KBM-7 (cell line): ENCODE results near the gene FHIT.
A peak's percentile ranks its signal among the peaks of the same experiment; 100 is the strongest.

Experiments
- DNase-seq: peaks from one replicate; pipeline ENCODE4 v3.0.0-alpha.2; 2015
- in situ Hi-C: fragments of 300-500 bp; cut with MboI; formaldehyde crosslinking; loops from 2 replicates; pipeline ENCODE4 v1.14.3; 2020; ENCODE audit warnings: low sequenced_read_pairs, low pct_unique_long_range_greater_than_20kb, mixed read lengths

Gene FHIT

DNA sequence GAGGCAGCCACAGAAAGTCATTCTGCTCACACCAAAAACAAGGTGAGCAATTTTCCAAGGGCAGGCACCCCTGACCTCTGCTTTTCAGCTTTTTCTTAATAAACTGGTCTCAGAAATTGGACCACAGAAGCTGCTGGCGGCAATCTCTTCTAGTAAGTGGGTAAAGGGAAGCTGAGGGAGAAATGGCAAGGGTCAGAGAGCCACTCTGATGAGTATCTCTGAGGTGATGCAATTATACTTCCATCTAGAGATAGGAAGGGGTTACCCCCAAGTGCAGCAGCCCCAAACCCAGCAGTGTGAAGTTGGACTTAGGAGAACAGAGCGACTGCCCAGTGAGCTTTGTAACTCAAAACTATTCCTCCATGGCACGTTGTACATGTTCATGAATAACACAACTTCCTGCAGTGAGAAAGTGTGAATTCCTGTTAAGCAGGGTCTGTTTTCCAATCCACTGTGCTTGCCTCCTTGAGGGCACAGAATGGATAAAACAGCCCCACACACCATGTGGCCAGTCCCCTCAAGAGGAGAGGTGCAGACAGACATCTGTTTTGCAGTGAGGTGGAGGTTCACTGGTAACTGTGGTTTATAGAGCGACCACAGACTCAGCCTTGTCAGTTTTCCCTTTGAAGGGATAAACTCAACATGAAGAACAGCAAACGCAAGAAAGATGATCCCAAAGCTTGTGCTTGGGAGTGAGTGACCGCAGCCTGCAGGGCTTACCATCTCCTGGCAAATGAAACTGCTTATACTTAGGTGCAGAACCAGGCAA, 1518.0 kb downstream of the FHIT start:
- no peak for DNase-seq
- in situ Hi-C loops: no loop called here

GRCh38 chr3:59731943-59732342, 1519.3 kb downstream of the FHIT start:
- in situ Hi-C loops: no loop called here
- no peak for DNase-seq

DNA sequence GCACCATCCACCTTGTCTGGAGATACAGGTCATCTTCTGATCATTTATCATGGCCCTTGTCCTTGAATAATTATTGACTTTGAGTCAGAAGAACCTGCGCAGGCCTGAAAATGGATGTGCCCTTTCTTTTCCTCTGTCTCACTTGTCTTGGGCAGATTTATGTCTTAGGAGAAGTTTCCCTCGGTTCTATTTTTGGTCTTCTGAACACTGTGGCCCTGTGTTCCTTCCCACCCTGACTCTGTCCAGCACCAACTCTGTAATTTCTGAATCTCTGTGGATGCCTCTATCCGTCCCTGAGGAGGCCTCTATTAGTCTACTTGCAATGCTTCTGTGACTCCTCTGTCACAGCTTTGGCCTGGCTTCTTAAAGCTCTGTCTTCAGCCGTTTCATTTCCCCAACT, 1520.7 kb downstream of the FHIT start:
- in situ Hi-C loops: no loop called here
- DNase-seq: no peak

GRCh38 chr3:59728587-59728908, 1522.7 kb downstream of the FHIT start:
- no peak for DNase-seq
- in situ Hi-C loops: no loop called here

DNA sequence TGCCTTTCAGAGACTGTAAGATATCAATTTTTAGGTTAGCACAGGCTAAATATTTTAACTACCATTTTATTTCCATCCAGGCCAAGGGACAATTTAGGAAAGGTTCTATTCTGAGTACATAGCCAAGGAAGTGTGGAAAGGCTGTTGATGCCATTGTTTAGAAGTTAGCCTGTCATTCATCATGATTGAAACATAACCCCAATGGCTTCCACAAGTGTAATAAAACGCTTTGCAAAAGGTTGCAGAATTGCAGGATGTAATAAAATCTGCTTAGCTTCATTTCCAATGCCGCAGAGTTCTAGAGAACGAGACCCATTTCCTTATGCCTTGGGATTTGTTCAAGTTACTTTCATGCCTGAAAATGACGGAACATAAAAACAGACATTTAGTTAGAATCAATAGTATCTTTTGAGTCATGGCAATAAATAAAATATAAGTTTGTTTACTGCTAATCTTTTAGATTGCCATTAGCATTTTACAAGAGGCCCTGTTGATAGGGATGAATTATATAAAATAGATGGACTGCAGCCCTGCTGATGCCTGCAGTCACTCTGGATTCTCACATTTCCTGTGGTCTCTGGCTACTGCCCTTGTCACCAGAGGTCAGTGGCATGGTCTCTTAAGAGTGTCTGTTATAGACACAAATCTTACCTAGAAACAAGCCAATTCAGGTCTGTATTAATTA, 1523.2 kb downstream of the FHIT start:
- in situ Hi-C loops: no loop called here

GRCh38 chr3:59726279-59726678, 1525.0 kb downstream of the FHIT start:
- in situ Hi-C loops: no loop called here
- no peak for DNase-seq

More for the DNA sequence above, 1523.2 kb downstream of the FHIT start:
- no peak for DNase-seq

- in situ Hi-C loops: no loop called here
- DNase-seq: no peak
Measured at GRCh38 chr3:59717679-59718205, 1533.5 kb downstream of the FHIT start.

GRCh38 chr3:59714066-59714465, 1537.2 kb downstream of the FHIT start:
- in situ Hi-C loops: no loop called here
- DNase-seq: no peak

DNA sequence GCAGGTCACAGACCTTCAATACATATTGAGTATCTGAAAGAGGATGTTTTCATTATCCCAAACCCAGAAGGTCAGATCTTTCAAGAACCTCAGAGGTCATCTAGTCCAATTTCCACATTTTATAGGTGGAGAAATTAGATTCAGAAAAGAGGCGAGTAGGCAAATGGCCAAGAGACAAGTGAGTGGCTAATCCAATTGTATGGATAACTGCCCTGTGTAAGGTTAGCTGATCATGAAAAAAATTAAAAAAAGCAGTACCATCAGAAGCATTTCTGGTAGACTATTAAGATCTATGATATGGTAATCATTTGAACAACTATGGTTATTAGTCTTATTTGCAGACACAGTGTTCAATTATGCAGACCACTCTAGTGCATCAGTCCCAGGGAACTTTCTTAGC, 1540.7 kb downstream of the FHIT start:
- in situ Hi-C loops: no loop called here
- DNase-seq: no peak

GRCh38 chr3:59709702-59710553, 1541.3 kb downstream of the FHIT start:
- in situ Hi-C loops: no loop called here
- peak; percentile 0 for DNase-seq

DNA sequence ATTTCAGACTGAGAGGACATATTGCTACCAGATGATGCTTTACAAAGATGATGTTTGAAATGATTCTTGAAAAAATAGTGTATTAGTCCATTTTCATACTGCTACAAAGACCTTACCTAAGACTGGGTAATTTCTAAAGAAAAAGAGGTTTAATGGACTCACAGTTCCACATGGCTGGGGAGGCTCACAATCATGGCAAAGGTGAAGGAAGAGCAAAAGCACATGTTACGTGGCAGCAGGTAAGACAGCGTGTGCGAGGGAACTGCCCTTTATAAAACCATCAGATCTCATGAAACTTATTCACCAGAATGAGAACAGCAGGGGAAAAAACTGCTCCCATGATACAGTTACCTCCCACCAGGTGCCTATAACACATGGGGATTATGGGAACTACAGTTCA, 1543.0 kb downstream of the FHIT start:
- in situ Hi-C loops: no loop called here

GRCh38 chr3:59704292-59704691, 1547.0 kb downstream of the FHIT start:
- in situ Hi-C loops: no loop called here
- no peak for DNase-seq

More for the DNA sequence above, 1543.0 kb downstream of the FHIT start:
- DNase-seq: no peak

DNA sequence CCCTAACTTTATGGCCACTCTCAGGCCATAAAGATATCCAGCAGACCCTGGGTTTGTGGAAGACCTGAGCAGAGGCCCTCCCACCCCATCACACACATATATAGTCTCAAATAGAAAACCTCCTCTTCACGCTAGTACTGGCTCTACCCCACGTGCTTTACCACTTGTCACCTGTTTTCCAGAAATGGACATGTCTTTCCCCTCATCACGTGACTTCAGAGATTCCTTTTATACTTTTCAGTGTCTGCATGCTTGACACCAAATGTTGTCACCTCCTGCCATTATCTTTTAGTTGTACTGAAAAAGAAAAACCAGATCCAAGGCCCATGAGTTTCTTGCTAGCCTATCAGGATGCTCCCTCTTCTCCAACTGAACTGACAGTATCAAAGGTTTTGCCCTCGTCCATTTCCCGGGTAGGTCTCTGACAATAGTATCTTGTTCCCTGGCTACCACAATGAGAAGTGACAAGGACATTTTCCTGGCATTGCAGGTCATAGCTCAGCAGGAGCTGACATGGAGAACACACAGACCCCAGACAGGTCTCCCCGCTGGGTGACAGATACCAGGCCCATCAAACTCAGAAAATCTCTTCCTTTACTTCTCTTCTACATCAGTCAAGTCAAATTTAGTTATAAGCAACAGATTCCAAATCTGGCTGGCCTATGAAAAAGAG, 1551.5 kb downstream of the FHIT start:
- no peak for DNase-seq
- in situ Hi-C loops: no loop called here
